ENCODE data around the gene C6orf52.
"Not testable (repeated sequence)": the region's sequence is repeated elsewhere in the genome, so short reads cannot be mapped to it uniquely, and the experiment has no call there.

The C6orf52 gene

DNA sequence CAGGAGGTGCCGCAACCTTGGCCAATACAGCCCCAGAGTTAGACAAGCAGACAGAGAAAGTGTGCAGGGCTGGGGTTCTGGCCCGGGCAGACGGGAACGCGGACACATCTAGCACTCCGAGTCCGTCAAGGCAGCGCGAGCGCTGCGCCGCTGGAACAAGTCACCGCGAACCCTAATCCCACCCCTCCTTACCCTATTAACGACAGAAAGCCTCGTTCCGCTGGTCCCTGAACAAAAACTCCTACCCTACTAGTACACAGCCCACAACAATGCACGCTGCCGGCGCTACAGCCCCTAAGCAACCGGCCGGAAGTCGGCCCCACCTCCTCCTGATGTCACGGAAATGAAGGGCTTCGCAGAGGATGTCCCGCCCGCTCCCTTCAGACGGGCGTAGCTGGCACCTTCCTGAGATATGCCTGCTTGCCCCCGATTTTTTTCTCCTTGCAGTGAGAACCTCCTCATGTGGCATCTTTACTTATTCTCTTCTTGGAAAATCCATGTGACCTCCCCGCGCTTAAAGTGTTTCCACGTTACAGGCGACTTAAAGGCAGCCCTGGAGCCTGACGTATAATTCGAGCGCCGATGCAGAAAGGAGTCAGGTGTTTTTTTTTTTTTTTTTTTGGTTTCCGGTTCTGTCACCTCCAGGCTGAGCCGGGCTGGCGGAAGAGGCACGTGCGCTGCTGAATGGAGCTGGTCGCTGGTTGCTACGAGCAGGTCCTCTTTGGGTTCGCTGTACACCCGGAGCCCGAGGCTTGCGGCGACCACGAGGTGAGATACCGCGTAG, at the start of gene C6orf52, which contains the start of gene PAK1IP1:
TSS of gene C6orf52 (minus strand) at position 315 of the 784 bp plus-strand sequence. CDS start 7,066 bp downstream, outside the sequence.
TSS of gene PAK1IP1 (plus strand) at position 671 of the 784 bp plus-strand sequence. CDS start at position 685, 14 bp downstream.
- no peak for DNase-seq

GRCh38 chr6:10743515-10743914, 49.1 kb upstream of the C6orf52 start:
- DNase-seq = no peak

DNA sequence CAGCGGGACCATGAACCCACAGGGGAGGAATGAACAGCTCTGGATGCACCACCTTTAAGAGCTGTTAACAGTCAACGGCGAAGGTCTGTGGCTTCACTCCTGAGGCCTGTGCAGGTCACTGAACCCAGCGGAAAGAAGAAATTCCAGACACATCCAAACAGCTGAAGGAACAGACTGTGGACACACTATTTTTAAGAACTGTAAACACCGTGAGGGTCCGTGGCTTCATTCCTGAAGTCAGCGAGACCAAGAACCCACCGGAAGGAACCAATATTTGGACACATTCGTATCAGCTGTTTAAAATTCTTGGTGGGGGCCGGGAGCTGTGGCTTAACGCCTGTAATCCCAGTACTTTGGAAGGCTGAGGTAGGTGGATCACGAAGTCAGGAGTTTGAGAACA, 47.8 kb upstream of the C6orf52 start:
- no peak for DNase-seq

- not testable (repeated sequence) for DNase-seq
These were observed 47.2 kb upstream of the C6orf52 start for GRCh38 chr6:10741643-10742042.

- no peak for DNase-seq
These were observed 45.6 kb upstream of the C6orf52 start for GRCh38 chr6:10740061-10740460.

- no peak for DNase-seq
These were observed 42.3 kb upstream of the C6orf52 start for GRCh38 chr6:10736731-10737130.

- no peak for DNase-seq
These were observed 39.4 kb upstream of the C6orf52 start for GRCh38 chr6:10733863-10734262.

GRCh38 chr6:10733151-10733715, 38.8 kb upstream of the C6orf52 start:
- DNase-seq = no peak

GRCh38 chr6:10730254-10730653, 35.8 kb upstream of the C6orf52 start:
- DNase-seq = no peak

DNA sequence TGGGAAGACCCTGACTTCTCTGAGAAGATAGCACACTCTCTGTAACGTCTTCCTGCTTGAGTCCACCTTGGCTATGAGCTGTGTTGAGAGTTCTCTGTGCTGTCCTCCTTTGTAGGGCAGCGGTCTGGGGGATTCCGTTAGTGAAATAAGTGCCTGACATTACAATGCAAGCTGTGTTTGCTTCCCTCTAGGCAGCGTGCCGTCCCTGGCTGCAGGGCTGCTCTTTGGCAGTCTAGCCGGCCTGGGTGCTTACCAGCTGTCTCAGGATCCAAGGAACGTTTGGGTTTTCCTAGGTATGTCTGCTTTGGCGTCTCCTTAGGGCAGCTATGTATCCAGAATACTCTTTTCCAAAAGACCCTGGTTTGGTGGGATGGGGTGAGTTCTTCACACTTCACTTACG, 31.3 kb upstream of the C6orf52 start:
- no peak for DNase-seq

- no peak for DNase-seq
These were observed 30.6 kb upstream of the C6orf52 start for GRCh38 chr6:10725044-10725443.

DNA sequence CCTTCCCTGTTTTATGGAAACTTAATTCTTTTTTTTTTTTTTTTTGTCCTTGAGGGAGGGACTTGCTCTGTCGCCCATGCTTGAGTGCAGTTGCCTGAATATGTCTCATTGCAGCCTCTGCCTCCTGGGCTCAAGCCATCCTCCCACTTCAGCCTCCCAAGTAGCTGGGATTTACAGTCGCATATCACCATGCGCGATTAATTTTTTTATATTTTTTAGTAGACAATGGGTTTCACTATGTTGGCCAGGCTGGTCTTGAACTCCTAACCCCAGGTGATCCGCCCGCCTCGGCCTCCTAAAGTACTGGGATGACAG, 29.1 kb upstream of the C6orf52 start:
- no peak for DNase-seq

- DNase-seq = peak; percentile 85
These were observed 28.6 kb upstream of the C6orf52 start, which contains the start of gene TMEM14C for GRCh38 chr6:10722820-10723566. Gene TMEM14C (plus strand): TSS chr6:10723070. CDS start chr6:10724614, 1,544 bp downstream.

- DNase-seq = no peak
These were observed 28.1 kb upstream of the C6orf52 start for GRCh38 chr6:10722570-10722819.

GRCh38 chr6:10721850-10722569, 27.6 kb upstream of the C6orf52 start:
- DNase-seq = no peak

GRCh38 chr6:10720960-10721849, 26.8 kb upstream of the C6orf52 start:
- DNase-seq = not testable (repeated sequence)

- DNase-seq = no peak
These were observed 26.0 kb upstream of the C6orf52 start for GRCh38 chr6:10720265-10720959.

- DNase-seq = no peak
These were observed 25.5 kb upstream of the C6orf52 start for GRCh38 chr6:10719964-10720264.

- DNase-seq = no peak
These were observed 25.0 kb upstream of the C6orf52 start for GRCh38 chr6:10719296-10719963.

DNA sequence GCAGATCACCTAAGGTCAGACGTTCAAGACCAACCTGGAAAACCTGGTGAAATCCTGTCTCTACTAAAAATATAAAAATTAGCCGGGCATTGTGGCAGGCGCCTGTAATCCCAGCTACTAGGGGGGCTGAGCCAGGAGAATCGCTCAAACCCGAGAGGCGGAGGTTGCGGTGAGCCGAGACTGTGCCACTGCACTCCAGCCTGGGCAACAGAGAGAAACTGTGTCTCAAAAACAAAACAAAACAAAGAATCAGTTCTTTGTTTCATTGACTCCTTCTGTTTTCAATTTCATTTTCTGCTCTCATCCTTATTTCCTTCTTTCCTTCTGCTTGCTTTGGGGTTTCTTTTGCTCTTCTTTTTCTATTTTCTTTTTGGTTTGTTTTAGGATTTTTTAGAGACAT, 19.5 kb upstream of the C6orf52 start:
- no peak for DNase-seq

DNA sequence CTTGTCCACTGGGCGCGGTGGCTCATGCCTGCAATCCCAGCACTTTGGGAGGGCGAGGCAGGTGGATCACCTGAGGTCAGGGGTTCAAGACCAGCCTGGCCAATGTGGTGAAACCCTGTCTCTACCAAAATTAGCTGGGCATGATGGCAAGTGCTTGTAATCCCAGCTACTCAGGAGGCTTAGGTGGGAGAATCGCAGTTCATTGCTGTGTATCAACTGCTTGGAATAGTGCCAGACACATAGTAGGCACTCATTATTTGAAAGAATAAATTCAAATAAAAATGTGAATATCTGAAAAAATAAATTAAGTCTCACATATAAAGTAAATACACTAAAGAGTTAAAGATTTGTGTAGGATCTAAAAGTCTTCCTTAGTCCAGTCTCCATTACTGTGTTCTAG, 2.2 kb upstream of the C6orf52 start:
- no peak for DNase-seq

Measured in cortex of kidney (tissue), 1 donor.